NCI-H526 (cell line): ENCODE results near the gene RECQL5.

ENCODE experiments used
- DNase-seq, 2 experiments: peaks; one replicate each; lab custom pipeline; 2025; lab: John Stamatoyannopoulos, UW

Gene RECQL5

GRCh38 chr17:75688209-75688825 is 21.4 kb upstream of the RECQL5 start:
- DNase-seq = no peak

GRCh38 chr17:75685499-75685898 is 18.5 kb upstream of the RECQL5 start:
- DNase-seq = no peak

- no peak for DNase-seq
Observed at GRCh38 chr17:75684924-75685323, 18.0 kb upstream of the RECQL5 start.

- DNase-seq = no peak
Observed at GRCh38 chr17:75684249-75684648, 17.3 kb upstream of the RECQL5 start.

GRCh38 chr17:75683583-75683982 is 16.6 kb upstream of the RECQL5 start:
- no peak for DNase-seq

- no peak for DNase-seq
Observed at GRCh38 chr17:75681289-75681688, 14.3 kb upstream of the RECQL5 start.

GRCh38 chr17:75680431-75680830 is 13.5 kb upstream of the RECQL5 start:
- DNase-seq = no peak

- no peak for DNase-seq
Observed at GRCh38 chr17:75679706-75680211, 12.8 kb upstream of the RECQL5 start.

GRCh38 chr17:75676461-75676860 is 9.5 kb upstream of the RECQL5 start:
- no peak for DNase-seq

- DNase-seq = no peak
Observed at GRCh38 chr17:75673487-75673886, 6.5 kb upstream of the RECQL5 start.

- DNase-seq = no peak
Observed at GRCh38 chr17:75672011-75672410, 5.1 kb upstream of the RECQL5 start.

GRCh38 chr17:75670868-75671267 is 3.9 kb upstream of the RECQL5 start:
- DNase-seq = no peak

- no peak for DNase-seq
Observed at GRCh38 chr17:75668489-75668888, 1.5 kb upstream of the RECQL5 start.

- no peak for DNase-seq
Observed at GRCh38 chr17:75667825-75668224, 871 bp upstream of the RECQL5 start.

- no peak for DNase-seq
Observed at GRCh38 chr17:75665981-75666380, 973 bp downstream of the RECQL5 start.

- no peak for DNase-seq
Observed at GRCh38 chr17:75664099-75664549, 2.8 kb downstream of the RECQL5 start.

GRCh38 chr17:75662511-75662910 is 4.4 kb downstream of the RECQL5 start:
- DNase-seq = no peak

- no peak for DNase-seq
Observed at GRCh38 chr17:75661531-75661930, 5.4 kb downstream of the RECQL5 start.

- DNase-seq = no peak
Observed at GRCh38 chr17:75658237-75658636, 8.7 kb downstream of the RECQL5 start.

- DNase-seq = peak in 1 of 2 experiments; percentile 37
Observed at GRCh38 chr17:75654176-75654575, 12.8 kb downstream of the RECQL5 start.

- DNase-seq = peak in 1 of 2 experiments; percentile 60
Observed at GRCh38 chr17:75652934-75653549, 13.9 kb downstream of the RECQL5 start.

- no peak for DNase-seq
Observed at GRCh38 chr17:75652341-75652740, 14.6 kb downstream of the RECQL5 start.

GRCh38 chr17:75650874-75651273 is 16.1 kb downstream of the RECQL5 start:
- DNase-seq = no peak

GRCh38 chr17:75649687-75650086 is 17.3 kb downstream of the RECQL5 start:
- DNase-seq = no peak
